ENCODE results near the gene RNF166.

The RNF166 gene

GRCh38 chr16:88661468-88661867 is 44.7 kb downstream of the RNF166 start:
- Histone ChIP-seq H3K27me3 (replicated peaks; ENCODE audit: control insufficient read depth, insufficient read depth, low read length, poor library complexity, severe bottlenecking) (no peaks in the 10 kb centered on the region), H3K27ac (ENCODE audit: insufficient read depth, low read length, poor library complexity, severe bottlenecking) (no peak overlapping the region), H3K4me3 (ENCODE audit: insufficient read depth, low read depth, low read length, poor library complexity, severe bottlenecking) (no peak overlapping the region), H3K36me3 (ENCODE audit: control insufficient read depth, insufficient read depth, low read length) (no peaks in the 10 kb centered on the region), H3K9me3 (ENCODE audit: control insufficient read depth, low read length) (no peaks in the 10 kb centered on the region), H3K4me1 (ENCODE audit: control insufficient read depth, insufficient read depth, low read length, poor library complexity, severe bottlenecking) (peaks cover 14% of the 10 kb centered on the region)
- DNase-seq: no peak

- Histone ChIP-seq H3K4me1 (ENCODE audit: control insufficient read depth, insufficient read depth, low read length, poor library complexity, severe bottlenecking) (peaks cover 14% of the 10 kb centered on the region), H3K27ac (ENCODE audit: insufficient read depth, low read length, poor library complexity, severe bottlenecking) (no peak overlapping the region), H3K27me3 (replicated peaks; ENCODE audit: control insufficient read depth, insufficient read depth, low read length, poor library complexity, severe bottlenecking) (no peaks in the 10 kb centered on the region), H3K36me3 (ENCODE audit: control insufficient read depth, insufficient read depth, low read length) (peaks cover 5% of the 10 kb centered on the region), H3K9me3 (ENCODE audit: control insufficient read depth, low read length) (no peaks in the 10 kb centered on the region), H3K4me3 (ENCODE audit: insufficient read depth, low read depth, low read length, poor library complexity, severe bottlenecking) (no peak overlapping the region)
- no peak for DNase-seq
Measured at GRCh38 chr16:88659160-88659559, 47.0 kb downstream of the RNF166 start.

DNA sequence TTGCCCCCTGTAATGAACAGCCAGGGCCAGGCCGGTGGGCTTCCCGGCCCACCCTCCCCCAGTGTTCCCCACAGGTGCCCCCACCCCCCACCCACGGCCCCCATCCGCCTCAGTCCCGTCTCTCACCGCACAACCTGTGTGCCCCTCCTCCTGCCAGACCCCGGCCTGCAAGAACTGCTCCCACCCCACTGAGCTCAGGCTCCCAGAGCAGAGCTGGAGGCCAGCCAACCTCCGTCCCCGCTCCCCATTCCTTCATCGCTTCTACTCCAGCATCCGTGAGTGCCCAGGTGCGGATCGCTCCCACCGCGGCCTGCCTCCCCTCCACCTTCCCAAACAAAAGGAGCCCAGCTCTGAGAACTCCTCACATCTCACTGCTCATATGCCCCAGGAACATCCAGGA is 47.5 kb downstream of the RNF166 start:
- Histone ChIP-seq H3K9me3 (ENCODE audit: control insufficient read depth, low read length) (no peaks in the 10 kb centered on the region), H3K27me3 (replicated peaks; ENCODE audit: control insufficient read depth, insufficient read depth, low read length, poor library complexity, severe bottlenecking) (no peaks in the 10 kb centered on the region), H3K4me1 (ENCODE audit: control insufficient read depth, insufficient read depth, low read length, poor library complexity, severe bottlenecking) (peaks cover 10% of the 10 kb centered on the region), H3K36me3 (ENCODE audit: control insufficient read depth, insufficient read depth, low read length) (peaks cover 5% of the 10 kb centered on the region), H3K4me3 (ENCODE audit: insufficient read depth, low read depth, low read length, poor library complexity, severe bottlenecking) (no peak overlapping the region), H3K27ac (ENCODE audit: insufficient read depth, low read length, poor library complexity, severe bottlenecking) (no peak overlapping the region)
- no peak for DNase-seq

DNA sequence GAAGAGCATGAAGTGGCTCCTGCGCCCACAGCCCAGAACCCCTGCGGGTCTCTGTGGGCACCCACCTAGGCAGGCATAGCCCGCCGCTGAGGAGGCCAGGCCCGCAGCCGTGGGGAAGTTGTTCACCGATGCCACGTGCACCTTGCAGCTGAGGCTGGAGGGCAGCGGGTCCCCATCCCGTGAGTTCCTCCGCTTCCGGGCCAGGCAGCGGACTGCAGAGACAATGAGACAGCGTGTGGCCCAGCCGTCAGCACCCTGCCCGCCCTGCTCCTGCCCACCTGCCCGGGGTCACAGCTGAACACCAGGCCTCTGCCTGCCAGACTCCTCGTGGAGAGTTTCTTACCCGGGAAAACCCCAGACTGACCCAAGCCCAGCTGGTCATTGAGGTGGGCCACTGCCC is 48.8 kb downstream of the RNF166 start:
- Histone ChIP-seq H3K27ac (ENCODE audit: insufficient read depth, low read length, poor library complexity, severe bottlenecking) (no peak overlapping the region), H3K4me3 (ENCODE audit: insufficient read depth, low read depth, low read length, poor library complexity, severe bottlenecking) (no peak overlapping the region), H3K36me3 (ENCODE audit: control insufficient read depth, insufficient read depth, low read length) (peaks cover 5% of the 10 kb centered on the region), H3K27me3 (replicated peaks; ENCODE audit: control insufficient read depth, insufficient read depth, low read length, poor library complexity, severe bottlenecking) (no peaks in the 10 kb centered on the region), H3K4me1 (ENCODE audit: control insufficient read depth, insufficient read depth, low read length, poor library complexity, severe bottlenecking) (peaks cover 7% of the 10 kb centered on the region), H3K9me3 (ENCODE audit: control insufficient read depth, low read length) (no peaks in the 10 kb centered on the region)
- no peak for DNase-seq

- Histone ChIP-seq H3K27ac (ENCODE audit: insufficient read depth, low read length, poor library complexity, severe bottlenecking) (no peak overlapping the region), H3K4me1 (ENCODE audit: control insufficient read depth, insufficient read depth, low read length, poor library complexity, severe bottlenecking) (peaks cover 6% of the 10 kb centered on the region), H3K4me3 (ENCODE audit: insufficient read depth, low read depth, low read length, poor library complexity, severe bottlenecking) (no peak overlapping the region), H3K27me3 (replicated peaks; ENCODE audit: control insufficient read depth, insufficient read depth, low read length, poor library complexity, severe bottlenecking) (no peaks in the 10 kb centered on the region), H3K36me3 (ENCODE audit: control insufficient read depth, insufficient read depth, low read length) (peaks cover 5% of the 10 kb centered on the region), H3K9me3 (ENCODE audit: control insufficient read depth, low read length) (no peaks in the 10 kb centered on the region)
- DNase-seq: no peak
Measured at GRCh38 chr16:88656291-88656980, 49.8 kb downstream of the RNF166 start.

DNA sequence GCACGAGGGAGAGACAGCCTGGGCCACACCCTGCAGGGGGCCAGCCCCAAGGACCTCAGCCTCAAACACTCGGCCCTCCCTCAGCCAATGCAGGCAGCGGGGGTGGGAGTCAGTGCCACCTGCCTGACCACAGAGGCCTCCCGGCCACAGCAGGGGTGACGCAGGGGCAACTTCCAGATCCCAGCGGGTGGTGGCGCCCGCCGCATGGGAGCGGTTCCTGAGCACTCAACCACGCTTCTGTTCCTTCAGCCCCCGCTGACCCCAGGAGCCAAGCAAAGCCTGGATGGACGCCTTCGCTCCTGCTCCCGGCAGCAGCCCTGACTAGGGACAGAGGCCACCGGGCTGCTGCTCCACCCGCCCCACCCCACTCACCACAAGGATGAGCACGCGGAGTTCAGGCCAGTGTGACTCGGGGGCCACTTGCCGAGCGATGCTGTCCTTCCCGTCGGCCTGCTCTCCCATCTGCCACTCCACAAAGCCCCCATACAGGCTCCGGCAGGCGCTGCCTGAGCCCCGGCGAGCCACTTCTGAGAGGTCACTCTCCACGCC is 50.4 kb downstream of the RNF166 start:
- peaks cover 5% of the 10 kb centered on the region for H3K36me3 ChIP-seq (ENCODE audit: control insufficient read depth, insufficient read depth, low read length)
- DNase-seq: no peak
- no peaks in the 10 kb centered on the region for H3K27me3 ChIP-seq (replicated peaks; ENCODE audit: control insufficient read depth, insufficient read depth, low read length, poor library complexity, severe bottlenecking)
- no peaks in the 10 kb centered on the region for H3K9me3 ChIP-seq (ENCODE audit: control insufficient read depth, low read length)
- peaks cover 10% of the 10 kb centered on the region for H3K4me1 ChIP-seq (ENCODE audit: control insufficient read depth, insufficient read depth, low read length, poor library complexity, severe bottlenecking)
- no peak overlapping the region for H3K27ac ChIP-seq (ENCODE audit: insufficient read depth, low read length, poor library complexity, severe bottlenecking)
- no peak overlapping the region for H3K4me3 ChIP-seq (ENCODE audit: insufficient read depth, low read depth, low read length, poor library complexity, severe bottlenecking)

- no peak overlapping the region for H3K4me3 ChIP-seq (ENCODE audit: insufficient read depth, low read depth, low read length, poor library complexity, severe bottlenecking)
- no peak overlapping the region for H3K27ac ChIP-seq (ENCODE audit: insufficient read depth, low read length, poor library complexity, severe bottlenecking)
- peaks cover 11% of the 10 kb centered on the region for H3K4me1 ChIP-seq (ENCODE audit: control insufficient read depth, insufficient read depth, low read length, poor library complexity, severe bottlenecking)
- H3K9me3 ChIP-seq (ENCODE audit: control insufficient read depth, low read length): no peaks in the 10 kb centered on the region
- H3K36me3 ChIP-seq (ENCODE audit: control insufficient read depth, insufficient read depth, low read length): peaks cover 5% of the 10 kb centered on the region
- H3K27me3 ChIP-seq (replicated peaks; ENCODE audit: control insufficient read depth, insufficient read depth, low read length, poor library complexity, severe bottlenecking): no peaks in the 10 kb centered on the region
- no peak for DNase-seq
Measured at GRCh38 chr16:88655053-88655732, 51.0 kb downstream of the RNF166 start.

DNA sequence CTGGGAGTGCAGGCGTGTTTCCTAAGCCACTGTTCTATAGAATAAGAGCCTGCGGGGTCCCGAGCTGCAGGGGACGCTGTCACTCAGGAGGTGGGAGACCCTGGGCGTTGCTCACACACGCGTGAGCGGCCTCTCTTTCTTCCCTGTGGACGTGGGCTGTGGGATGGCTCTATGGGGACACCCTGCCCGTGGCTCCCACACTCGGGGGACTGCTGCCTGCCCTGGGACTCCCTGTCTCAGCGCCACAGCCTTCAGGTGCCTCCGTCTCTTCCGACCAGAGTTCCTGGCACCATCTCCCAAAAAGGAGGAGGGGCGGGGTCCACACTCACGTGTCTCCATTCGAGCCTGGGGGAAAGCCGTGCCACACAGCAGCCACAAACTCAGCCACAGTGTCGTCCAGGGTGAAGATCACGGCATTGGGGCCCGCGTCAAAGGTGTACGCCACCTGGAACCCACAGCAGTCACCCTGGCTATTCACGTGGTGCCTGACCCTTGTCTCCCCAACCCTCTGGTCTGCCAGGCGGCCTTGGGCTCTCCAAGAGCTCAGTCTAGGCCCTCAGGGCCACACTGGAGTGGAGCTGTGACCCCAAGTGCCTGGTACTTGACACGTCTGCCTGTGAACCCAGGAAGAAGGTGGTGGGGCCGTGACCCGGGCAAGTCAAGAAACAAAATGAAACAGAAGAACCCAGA is 51.7 kb downstream of the RNF166 start:
- Histone ChIP-seq H3K9me3 (ENCODE audit: control insufficient read depth, low read length) (no peaks in the 10 kb centered on the region), H3K27me3 (replicated peaks; ENCODE audit: control insufficient read depth, insufficient read depth, low read length, poor library complexity, severe bottlenecking) (no peaks in the 10 kb centered on the region), H3K36me3 (ENCODE audit: control insufficient read depth, insufficient read depth, low read length) (peaks cover 10% of the 10 kb centered on the region), H3K4me3 (ENCODE audit: insufficient read depth, low read depth, low read length, poor library complexity, severe bottlenecking) (no peak overlapping the region), H3K4me1 (ENCODE audit: control insufficient read depth, insufficient read depth, low read length, poor library complexity, severe bottlenecking) (peaks cover 18% of the 10 kb centered on the region), H3K27ac (ENCODE audit: insufficient read depth, low read length, poor library complexity, severe bottlenecking) (no peak overlapping the region)
- DNase-seq: no peak

GRCh38 chr16:88653596-88654362 is 52.4 kb downstream of the RNF166 start:
- no peaks in the 10 kb centered on the region for H3K27me3 ChIP-seq (replicated peaks; ENCODE audit: control insufficient read depth, insufficient read depth, low read length, poor library complexity, severe bottlenecking)
- no peak overlapping the region for H3K4me3 ChIP-seq (ENCODE audit: insufficient read depth, low read depth, low read length, poor library complexity, severe bottlenecking)
- H3K36me3 ChIP-seq (ENCODE audit: control insufficient read depth, insufficient read depth, low read length): peaks cover 16% of the 10 kb centered on the region
- no peak for DNase-seq
- no peaks in the 10 kb centered on the region for H3K9me3 ChIP-seq (ENCODE audit: control insufficient read depth, low read length)
- H3K4me1 ChIP-seq (ENCODE audit: control insufficient read depth, insufficient read depth, low read length, poor library complexity, severe bottlenecking): peaks cover 23% of the 10 kb centered on the region
- no peak overlapping the region for H3K27ac ChIP-seq (ENCODE audit: insufficient read depth, low read length, poor library complexity, severe bottlenecking)

All from effector memory CD4-positive, alpha-beta T cell (primary cell).